Measurements from ENCODE around the gene ZSWIM5. TPM values are rescaled to one million over a fixed set of nuclear protein-coding genes. Genes with fewer than 3 reads are reported as not detected.

Gene ZSWIM5
- total and polyA plus RNA-seq, 2 of the 8 experiments (the other 6 are each of a cell fraction or from before 2014, with no cell fraction given), result 2.5 to 3.9 TPM

GRCh38 chr1:45007311-45007710 lies 199.1 kb downstream of the ZSWIM5 start:
- H3K56ac ChIP-seq (replicated peaks; ENCODE audit: insufficient read length, low read depth, low read length), result no peak overlapping the region
- H3K4me1 ChIP-seq (replicated peaks in 1 of 4; ENCODE audit: control insufficient read depth in 3 of 4, insufficient read depth in 4 of 4, low read length in 3 of 4), result peaks cover 5 to 10% (median 6%) of the 10 kb centered on the region in 4 experiments; a peak in 6 of 7 replicates
- H3K23me2 ChIP-seq (ENCODE audit: low read depth, low read length), result peaks cover 7% of the 10 kb centered on the region; the same call in 1 of the 2 replicates
- H4K5ac ChIP-seq (ENCODE audit: insufficient read length, low read depth, low read length), result no peak overlapping the region
- H2AFZ ChIP-seq (ENCODE audit: low read length), result no peak overlapping the region
- H2BK15ac ChIP-seq (ENCODE audit: low read length), result no peak overlapping the region
- H3K23ac ChIP-seq (ENCODE audit: insufficient read length), result no peak overlapping the region
- H4K20me1 ChIP-seq (replicated peaks in 1 of 2; ENCODE audit: control insufficient read depth in 1 of 2, insufficient read depth in 2 of 2, low read length in 2 of 2), result peaks cover 0 to 11% of the 10 kb centered on the region in 2 experiments
- no peak overlapping the region for H2BK12ac ChIP-seq (ENCODE audit: low read depth, low read length)
- no peak overlapping the region for H2BK120ac ChIP-seq (replicated peaks; ENCODE audit: low read depth, low read length)
- H3K4me3 ChIP-seq (ENCODE audit: extremely low read depth in 1 of 4, insufficient read depth in 2 of 4, low read depth in 3 of 4, low read length in 4 of 4), result no peak overlapping the region
- CTCF ChIA-PET (ENCODE audit: partially characterized antibody), result interaction anchor here (0.6 to 15.4 kb wide), 8 partner anchors 11 to 485 kb away, joined by 3 to 424 read pairs (median 3); no protein-coding TSS in a partner anchor
- H3K4ac ChIP-seq (replicated peaks; ENCODE audit: insufficient read length, low read depth, low read length), result no peak overlapping the region
- POLR2A ChIA-PET (ENCODE audit: partially characterized antibody), result interaction anchor here (0.9 to 1.7 kb wide), 2 partner anchors 10 to 18 kb away, joined by 3 to 5 read pairs; no protein-coding TSS in a partner anchor
- no peak overlapping the region for H4K8ac ChIP-seq (ENCODE audit: extremely low read depth, insufficient read depth, low read length)
- no peak overlapping the region for H3K9ac ChIP-seq (replicated peaks in 1 of 4; ENCODE audit: extremely low read depth in 1 of 4, low read depth in 3 of 4, low read length in 3 of 4)
- no peak overlapping the region for H3K18ac ChIP-seq (ENCODE audit: extremely low read depth, low read length)
- H3K36me3 ChIP-seq (ENCODE audit: control insufficient read depth in 2 of 4, insufficient read depth in 4 of 4, low read length in 3 of 4), result peaks cover 6 to 38% (median 17%) of the 10 kb centered on the region in 4 experiments; a peak in 7 of 8 replicates
- no peak overlapping the region for H3K14ac ChIP-seq (ENCODE audit: insufficient read length)
- H4K91ac ChIP-seq (replicated peaks; ENCODE audit: insufficient read length, low read length), result no peak overlapping the region
- no peak overlapping the region for H2BK5ac ChIP-seq (ENCODE audit: low read depth, low read length)
- H3K27ac ChIP-seq (ENCODE audit: low read depth, low read length), result no peak overlapping the region
- H3K4me2 ChIP-seq (ENCODE audit: insufficient read depth in 1 of 2, low read depth in 2 of 2, low read length in 2 of 2), result no peak overlapping the region
- H2BK20ac ChIP-seq (ENCODE audit: low read length), result no peak overlapping the region
- DNase-seq (ENCODE audit: low read depth in 1 of 2, low spot score in 2 of 2), result no peak
- no peaks in the 10 kb centered on the region for H3K9me3 ChIP-seq (ENCODE audit: insufficient read depth in 2 of 2, low read depth in 1 of 2, low read length in 1 of 2)
- no peaks in the 10 kb centered on the region for H3K27me3 ChIP-seq (replicated peaks in 1 of 4; ENCODE audit: control insufficient read depth in 3 of 4, extremely low read depth in 1 of 4, insufficient read depth in 3 of 4, low read length in 3 of 4)
- 79% methylated on average over 8 of the region's 11 CpGs; no CpG with 5 or more reads in 1 of the 2 experiments for WGBS, 2 experiments (ENCODE audit: extremely low coverage in 1 of 2, insufficient coverage in 1 of 2, insufficient read length in 1 of 2, insufficient replicate concordance in 2 of 2, low coverage in 1 of 2, low lambda C conversion rate in 2 of 2, missing lambda C conversion rate in 1 of 2)
- no peak for TF ChIP-seq RXRA (IDR thresholded peaks at IDR 0.05; ENCODE audit: insufficient read depth, low read depth, low read length)
- TF ChIP-seq SP2 (IDR thresholded peaks at IDR 0.05; ENCODE audit: low read length), result no peak
- TF ChIP-seq MAX (IDR thresholded peaks at IDR 0.05), result no peak
- no peak for TF ChIP-seq BACH1 (IDR thresholded peaks at IDR 0.05; ENCODE audit: low read length)
- no peak for FAIRE-seq
- no peak overlapping the region for H2AK5ac ChIP-seq (ENCODE audit: low read depth, low read length)
- H3K79me2 ChIP-seq (ENCODE audit: control insufficient read depth in 1 of 2, insufficient read depth in 2 of 2, low read length in 2 of 2), result no peaks in the 10 kb centered on the region
- no peaks in the 10 kb centered on the region for H3K79me1 ChIP-seq (ENCODE audit: low read depth, low read length)
